SK-N-SH treated with all-trans-retinoic acid at 6 μM for 48 hours (cell line): ENCODE measurements around the gene PPARD.
A peak's percentile ranks its signal among the peaks of the same experiment; 100 is the strongest.

ENCODE experiments used
- ATAC-seq: fragments of 200-7000 bp; cut with Tn5 transposase; 3 replicates; pipeline ENCODE4 v1.9.1; 2020; ENCODE audit warnings: mild to moderate bottlenecking, moderate library complexity
- BACH2 ChIP-seq: fragments of 250-450 bp; sonication (Bioruptor Pico); IDR thresholded peaks from 2 replicates; pipeline ENCODE4 v1.9.0; 2021; ENCODE audit warnings: mild to moderate bottlenecking, borderline replicate concordance
- CSDC2 ChIP-seq: fragments of 250-450 bp; sonication (Bioruptor Pico); IDR thresholded peaks from 2 replicates; pipeline ENCODE4 v1.5.0; 2020; ENCODE audit warnings: mild to moderate bottlenecking, moderate library complexity
- ESRRG ChIP-seq: fragments of 250-450 bp; sonication (Bioruptor Pico); IDR thresholded peaks from 2 replicates; pipeline ENCODE4 v1.6.1; 2021; ENCODE audit warnings: mild to moderate bottlenecking
- GLIS3 ChIP-seq: fragments of 250-450 bp; sonication (Bioruptor Pico); IDR thresholded peaks from 2 replicates; pipeline ENCODE4 v1.5.0; 2020; ENCODE audit warnings: mild to moderate bottlenecking, moderate library complexity
- ISL1 ChIP-seq: fragments of 250-450 bp; sonication (Bioruptor Pico); IDR thresholded peaks from 2 replicates; pipeline ENCODE4 v2.1.2; 2022; ENCODE audit warnings: mild to moderate bottlenecking, moderate library complexity
- OSR1 ChIP-seq: fragments of 250-450 bp; sonication (Bioruptor Pico); IDR thresholded peaks from 2 replicates; pipeline ENCODE4 v1.8.0; 2022; ENCODE audit warnings: moderate library complexity, mild to moderate bottlenecking, inconsistent platforms
- PATZ1 ChIP-seq: fragments of 250-450 bp; sonication (Bioruptor Pico); IDR thresholded peaks from 2 replicates; pipeline ENCODE4 v1.8.0; 2020; ENCODE audit warnings: mild to moderate bottlenecking, moderate library complexity, borderline replicate concordance
- POU6F1 ChIP-seq: fragments of 250-450 bp; sonication (Bioruptor Pico); IDR thresholded peaks from 2 replicates; pipeline ENCODE4 v1.8.0; 2021; ENCODE audit warnings: low read depth, mild to moderate bottlenecking, moderate library complexity, borderline replicate concordance
- PPARA ChIP-seq: fragments of 250-450 bp; sonication (Bioruptor Pico); IDR thresholded peaks from 2 replicates; pipeline ENCODE4 v1.5.0; 2020; ENCODE audit warnings: mild to moderate bottlenecking, borderline replicate concordance
- RARB ChIP-seq: fragments of 250-450 bp; sonication (Bioruptor Pico); IDR thresholded peaks from 2 replicates; pipeline ENCODE4 v1.8.0; 2021; ENCODE audit warnings: mild to moderate bottlenecking, moderate library complexity
- SNAI2 ChIP-seq: fragments of 250-450 bp; sonication (Bioruptor Pico); IDR thresholded peaks from 2 replicates; pipeline ENCODE4 v1.5.0; 2020; ENCODE audit warnings: mild to moderate bottlenecking, moderate library complexity
- TCF4 ChIP-seq: fragments of 250-450 bp; sonication (Bioruptor Pico); IDR thresholded peaks from 2 replicates; pipeline ENCODE4 v1.8.0; 2021; ENCODE audit warnings: mild to moderate bottlenecking, moderate library complexity, borderline replicate concordance
- TOX ChIP-seq: fragments of 250-450 bp; sonication (Bioruptor Pico); IDR thresholded peaks from 2 replicates; pipeline ENCODE4 v1.8.0; 2021; ENCODE audit warnings: mild to moderate bottlenecking, moderate library complexity, borderline replicate concordance
- TSHZ2 ChIP-seq: fragments of 250-450 bp; sonication (Bioruptor Pico); IDR thresholded peaks from 2 replicates; pipeline ENCODE4 v1.5.0; 2020; ENCODE audit warnings: mild to moderate bottlenecking, moderate library complexity
- ZC3H10 ChIP-seq: fragments of 250-450 bp; sonication (Bioruptor Pico); IDR thresholded peaks from 2 replicates; pipeline ENCODE4 v1.5.1; 2021; ENCODE audit warnings: mild to moderate bottlenecking, moderate library complexity
- ZFP3 ChIP-seq: fragments of 250-450 bp; sonication (Bioruptor Pico); IDR thresholded peaks from 2 replicates; pipeline ENCODE4 v1.5.0; 2020; ENCODE audit warnings: mild to moderate bottlenecking, moderate library complexity
- ZFP30 ChIP-seq: fragments of 450-650 bp; formaldehyde crosslinking; IDR thresholded peaks from 2 replicates; pipeline ENCODE4 v1.5.0; 2022; ENCODE audit warnings: mild to moderate bottlenecking, moderate library complexity
- ZNF565 ChIP-seq: fragments of 450-650 bp; formaldehyde crosslinking; conservative IDR thresholded peaks from 2 replicates; pipeline ENCODE4 v1.5.0; 2020; ENCODE audit warnings: low read depth, mild to moderate bottlenecking, moderate library complexity
- ZNF70 ChIP-seq: fragments of 450-650 bp; formaldehyde crosslinking; IDR thresholded peaks from 2 replicates; pipeline ENCODE4 v1.5.0; 2020; ENCODE audit warnings: mild to moderate bottlenecking, moderate library complexity
- ZNF8 ChIP-seq: fragments of 450-650 bp; formaldehyde crosslinking; IDR thresholded peaks from 2 replicates; pipeline ENCODE4 v1.5.0; 2020; ENCODE audit warnings: mild to moderate bottlenecking, moderate library complexity
- TF ChIP-seq, protein P1 (sequence below): fragments of 250-450 bp; sonication (Bioruptor Pico); IDR thresholded peaks from 2 replicates; pipeline ENCODE4 v1.5.1; 2021; ENCODE audit warnings: mild to moderate bottlenecking, moderate library complexity

PPARD gene

DNA sequence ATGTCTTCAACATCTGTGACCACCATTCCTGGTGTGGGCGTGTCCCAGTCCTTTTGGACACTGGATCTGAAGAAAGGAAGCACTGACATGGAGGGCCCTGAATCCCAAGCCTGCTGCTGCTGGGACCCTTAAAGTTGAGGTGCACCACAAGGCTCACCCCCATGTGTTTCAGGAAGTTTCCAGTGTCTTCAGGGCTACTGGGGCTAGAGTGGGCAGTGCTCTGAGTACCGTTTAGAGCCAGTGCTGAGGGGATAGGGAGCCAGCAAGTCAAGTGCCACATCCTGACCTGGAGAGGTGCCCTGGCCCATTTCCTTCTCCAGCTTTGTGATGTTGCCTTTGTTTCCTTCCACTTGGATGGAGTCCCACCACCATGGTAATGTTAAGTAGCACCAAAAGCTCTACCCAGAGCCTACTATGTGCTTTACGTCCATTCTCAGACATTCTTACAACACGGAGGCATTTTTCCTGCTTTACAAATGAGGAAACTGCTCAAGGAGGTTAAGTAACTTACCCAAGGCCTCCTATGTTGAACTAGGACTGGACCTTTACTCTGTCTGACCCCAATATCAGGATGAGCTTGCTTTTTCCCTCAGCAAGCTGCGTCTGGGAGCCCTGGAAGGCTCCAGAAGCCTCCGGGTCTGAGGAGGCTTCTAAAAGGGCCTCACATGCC, 45.3 kb upstream of the PPARD start (continued):
- no peak for TF ChIP-seq RARB (CRISPR knock-in tag)
- no peak for TF ChIP-seq ZFP3
- TF ChIP-seq ZNF565, result no peak
- TF ChIP-seq TOX (CRISPR knock-in tag), result no peak
- TF ChIP-seq SNAI2 (CRISPR knock-in tag), result no peak
- no peak for TF ChIP-seq BACH2
- TF ChIP-seq ESRRG (CRISPR knock-in tag), result no peak
- no peak for TF ChIP-seq TSHZ2 (CRISPR knock-in tag)

- TF ChIP-seq ISL1 (CRISPR knock-in tag) (no peak), POU6F1 (CRISPR knock-in tag) (no peak), ZNF565 (no peak), ZNF70 (CRISPR knock-in tag) (no peak), ZFP3 (no peak), ZNF8 (no peak), ZFP30 (CRISPR knock-in tag) (no peak), ZC3H10 (no peak), TCF4 (CRISPR knock-in tag) (no peak), BACH2 (no peak), OSR1 (CRISPR knock-in tag) (no peak), PPARA (CRISPR knock-in tag) (no peak)
- TF ChIP-seq, protein P1, sequence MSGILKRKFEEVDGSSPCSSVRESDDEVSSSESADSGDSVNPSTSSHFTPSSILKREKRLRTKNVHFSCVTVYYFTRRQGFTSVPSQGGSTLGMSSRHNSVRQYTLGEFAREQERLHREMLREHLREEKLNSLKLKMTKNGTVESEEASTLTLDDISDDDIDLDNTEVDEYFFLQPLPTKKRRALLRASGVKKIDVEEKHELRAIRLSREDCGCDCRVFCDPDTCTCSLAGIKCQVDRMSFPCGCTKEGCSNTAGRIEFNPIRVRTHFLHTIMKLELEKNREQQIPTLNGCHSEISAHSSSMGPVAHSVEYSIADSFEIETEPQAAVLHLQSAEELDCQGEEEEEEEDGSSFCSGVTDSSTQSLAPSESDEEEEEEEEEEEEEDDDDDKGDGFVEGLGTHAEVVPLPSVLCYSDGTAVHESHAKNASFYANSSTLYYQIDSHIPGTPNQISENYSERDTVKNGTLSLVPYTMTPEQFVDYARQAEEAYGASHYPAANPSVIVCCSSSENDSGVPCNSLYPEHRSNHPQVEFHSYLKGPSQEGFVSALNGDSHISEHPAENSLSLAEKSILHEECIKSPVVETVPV (CRISPR knock-in tag), result no peak
- TF ChIP-seq, all 23 proteins: peak for 0
- ATAC-seq, result 0 out of 3 replicates have a peak, but pooled peaks have one; percentile 15
Measured at GRCh38 chr6:35297601-35298481, 44.5 kb upstream of the PPARD start, which contains the start of gene DEF6. TSS of gene DEF6 (plus strand) at chr6:35297818. CDS start at chr6:35297857, 39 bp downstream.

- TF ChIP-seq GLIS3 (CRISPR knock-in tag) (no peak), ISL1 (CRISPR knock-in tag) (no peak), PATZ1 (no peak), CSDC2 (CRISPR knock-in tag) (no peak), ZNF565 (no peak), TSHZ2 (CRISPR knock-in tag) (no peak), OSR1 (CRISPR knock-in tag) (no peak), ESRRG (CRISPR knock-in tag) (no peak)
- TF ChIP-seq, all 23 proteins: peak for 0
- no peak for ATAC-seq
Measured at GRCh38 chr6:35298625-35299140, 43.7 kb upstream of the PPARD start.
